ENCODE results near the gene TMEM59L. TPM values are rescaled to one million over a fixed set of nuclear protein-coding genes. Genes with fewer than 3 reads are reported as not detected.

Gene TMEM59L
- total RNA-seq, 2 experiments from 2014 or later = 0.25 to 0.27 TPM

DNA sequence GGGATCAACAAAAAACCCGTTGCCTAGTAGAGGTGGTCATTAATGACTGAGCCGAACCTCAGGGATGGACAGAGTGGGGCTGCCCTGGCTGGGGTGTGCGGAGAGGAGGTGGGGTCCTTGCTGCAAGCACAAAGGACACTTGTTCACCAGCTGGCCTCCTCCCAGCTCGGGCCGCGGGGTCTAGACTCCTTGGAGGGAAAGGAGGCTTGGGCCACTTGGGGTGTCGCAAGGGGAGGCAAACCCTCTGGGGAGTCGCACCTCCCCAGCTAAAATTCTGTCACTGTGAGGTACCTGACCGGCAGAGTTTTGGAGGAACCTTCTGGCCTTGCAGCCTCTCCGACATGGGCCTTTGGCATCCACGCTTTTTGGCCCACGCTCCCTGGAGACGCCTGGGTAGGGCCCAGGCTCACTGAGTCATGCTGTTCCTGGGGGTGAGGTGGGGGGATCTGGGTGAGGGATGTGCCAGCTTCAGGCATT lies 32.4 kb downstream of the TMEM59L start:
- no peak for ATAC-seq (ENCODE audit: poor library complexity)

DNA sequence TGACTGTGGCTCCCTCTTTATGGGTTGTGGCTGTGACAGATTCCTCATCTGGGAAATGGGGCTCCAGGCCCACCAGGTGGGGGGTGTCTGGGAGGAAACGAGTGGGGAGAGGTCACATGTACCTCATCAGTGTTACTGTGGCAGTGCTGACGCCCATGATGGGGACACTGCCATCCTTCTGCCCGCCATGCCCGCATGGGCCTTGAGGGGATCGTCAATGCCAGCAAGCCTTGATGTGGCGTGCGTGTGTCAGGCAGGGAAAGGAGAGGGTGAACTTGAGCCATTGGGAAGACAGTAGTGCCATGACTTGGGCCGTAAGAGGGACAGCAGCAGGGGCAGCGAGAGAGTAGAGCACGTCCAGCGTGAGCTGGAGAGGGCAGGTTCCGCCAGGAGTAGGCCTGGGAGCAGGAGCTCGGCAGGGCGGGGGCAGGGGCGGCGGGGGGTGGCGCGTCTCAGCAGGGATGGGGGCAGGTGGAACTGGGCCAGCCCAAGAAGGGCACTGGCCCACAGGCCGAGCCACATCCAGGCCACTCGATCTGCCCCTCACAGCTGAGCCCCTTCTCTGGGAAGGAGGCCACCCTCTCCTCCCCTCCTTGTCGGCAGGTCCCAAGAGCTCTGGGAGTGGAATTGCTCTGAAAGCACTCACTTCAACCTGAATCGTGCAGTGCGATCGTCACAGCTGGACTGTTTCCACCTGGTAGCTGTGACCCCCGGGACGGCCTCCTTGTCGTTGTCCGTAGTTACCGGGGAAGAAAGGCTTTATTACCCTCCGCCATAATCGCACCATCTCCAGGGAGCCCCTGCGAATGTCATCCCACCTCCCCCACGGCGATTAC lies 34.1 kb downstream of the TMEM59L start:
- CTCF ChIA-PET = no interaction called here
- no peaks in the 10 kb centered on the region for H3K9me3 ChIP-seq (ENCODE audit: control insufficient read depth in 1 of 2, insufficient read depth in 1 of 2, low read length in 2 of 2)
- Mint-ChIP-seq H3K36me3 (ENCODE audit: low read depth) (no peaks in the 10 kb centered on the region), H3K4me1 (ENCODE audit: low read depth) (peaks cover 28% of the 10 kb centered on the region), H3K9me3 (no peaks in the 10 kb centered on the region), H3K4me3 (no peak overlapping the region), H3K27ac (no peak overlapping the region), H3K27me3 (no peaks in the 10 kb centered on the region)
- H3K36me3 ChIP-seq (ENCODE audit: insufficient read depth, low read length) = peaks cover 7% of the 10 kb centered on the region
- DNase-seq = no peak
- intact Hi-C loops (cut with DNase I, micrococcal nuclease) = no loop called here
- POLR2A ChIA-PET = no interaction called here
- TF ChIP-seq, protein P1, sequence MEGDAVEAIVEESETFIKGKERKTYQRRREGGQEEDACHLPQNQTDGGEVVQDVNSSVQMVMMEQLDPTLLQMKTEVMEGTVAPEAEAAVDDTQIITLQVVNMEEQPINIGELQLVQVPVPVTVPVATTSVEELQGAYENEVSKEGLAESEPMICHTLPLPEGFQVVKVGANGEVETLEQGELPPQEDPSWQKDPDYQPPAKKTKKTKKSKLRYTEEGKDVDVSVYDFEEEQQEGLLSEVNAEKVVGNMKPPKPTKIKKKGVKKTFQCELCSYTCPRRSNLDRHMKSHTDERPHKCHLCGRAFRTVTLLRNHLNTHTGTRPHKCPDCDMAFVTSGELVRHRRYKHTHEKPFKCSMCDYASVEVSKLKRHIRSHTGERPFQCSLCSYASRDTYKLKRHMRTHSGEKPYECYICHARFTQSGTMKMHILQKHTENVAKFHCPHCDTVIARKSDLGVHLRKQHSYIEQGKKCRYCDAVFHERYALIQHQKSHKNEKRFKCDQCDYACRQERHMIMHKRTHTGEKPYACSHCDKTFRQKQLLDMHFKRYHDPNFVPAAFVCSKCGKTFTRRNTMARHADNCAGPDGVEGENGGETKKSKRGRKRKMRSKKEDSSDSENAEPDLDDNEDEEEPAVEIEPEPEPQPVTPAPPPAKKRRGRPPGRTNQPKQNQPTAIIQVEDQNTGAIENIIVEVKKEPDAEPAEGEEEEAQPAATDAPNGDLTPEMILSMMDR (IDR thresholded peaks at IDR 0.05) = no peak
- no peaks in the 10 kb centered on the region for H3K27me3 ChIP-seq (ENCODE audit: control insufficient read depth in 1 of 2, insufficient read depth in 2 of 2, low read length in 2 of 2)
- no peak overlapping the region for H3K4me3 ChIP-seq (ENCODE audit: low read length)
- H3K4me1 ChIP-seq (ENCODE audit: insufficient read depth, low read length) = peaks cover 10% of the 10 kb centered on the region
- H3K27ac ChIP-seq (ENCODE audit: low read depth in 1 of 2, low read length in 2 of 2) = no peak overlapping the region
- no peak for ATAC-seq (ENCODE audit: poor library complexity)

More for the DNA sequence above, 32.4 kb downstream of the TMEM59L start:
- peaks cover 10% of the 10 kb centered on the region for H3K4me1 ChIP-seq (ENCODE audit: insufficient read depth, low read length)
- no peaks in the 10 kb centered on the region for H3K9me3 Mint-ChIP-seq
- no peaks in the 10 kb centered on the region for H3K9me3 ChIP-seq (ENCODE audit: control insufficient read depth in 1 of 2, insufficient read depth in 1 of 2, low read length in 2 of 2)
- TF ChIP-seq, protein P1 (IDR thresholded peaks at IDR 0.05) = no peak
- no peaks in the 10 kb centered on the region for H3K27me3 Mint-ChIP-seq
- DNase-seq = no peak
- H3K36me3 Mint-ChIP-seq (ENCODE audit: low read depth) = no peaks in the 10 kb centered on the region
- ChIA-PET POLR2A (no interaction called here), CTCF (no interaction called here)
- H3K36me3 ChIP-seq (ENCODE audit: insufficient read depth, low read length) = peaks cover 7% of the 10 kb centered on the region
- intact Hi-C loops (cut with DNase I, micrococcal nuclease) = no loop called here
- H3K4me1 Mint-ChIP-seq (ENCODE audit: low read depth) = peaks cover 26% of the 10 kb centered on the region
- H3K4me3 Mint-ChIP-seq = no peak overlapping the region
- no peak overlapping the region for H3K27ac ChIP-seq (ENCODE audit: low read depth in 1 of 2, low read length in 2 of 2)
- H3K27ac Mint-ChIP-seq = no peak overlapping the region
- H3K4me3 ChIP-seq (ENCODE audit: low read length) = no peak overlapping the region
- H3K27me3 ChIP-seq (ENCODE audit: control insufficient read depth in 1 of 2, insufficient read depth in 2 of 2, low read length in 2 of 2) = no peaks in the 10 kb centered on the region

GRCh38 chr19:18647371-18647767 lies 34.7 kb downstream of the TMEM59L start:
- Histone ChIP-seq H3K9me3 (ENCODE audit: control insufficient read depth in 1 of 2, insufficient read depth in 1 of 2, low read length in 2 of 2) (no peaks in the 10 kb centered on the region), H3K4me1 (ENCODE audit: insufficient read depth, low read length) (peaks cover 10% of the 10 kb centered on the region), H3K27ac (ENCODE audit: low read depth in 1 of 2, low read length in 2 of 2) (no peak overlapping the region), H3K27me3 (ENCODE audit: control insufficient read depth in 1 of 2, insufficient read depth in 2 of 2, low read length in 2 of 2) (no peaks in the 10 kb centered on the region), H3K4me3 (ENCODE audit: low read length) (no peak overlapping the region), H3K36me3 (ENCODE audit: insufficient read depth, low read length) (peaks cover 7% of the 10 kb centered on the region)
- CTCF ChIA-PET = no interaction called here
- Mint-ChIP-seq H3K4me1 (ENCODE audit: low read depth) (peaks cover 28% of the 10 kb centered on the region), H3K27ac (no peak overlapping the region), H3K4me3 (no peak overlapping the region), H3K36me3 (ENCODE audit: low read depth) (no peaks in the 10 kb centered on the region), H3K27me3 (no peaks in the 10 kb centered on the region), H3K9me3 (no peaks in the 10 kb centered on the region)
- no peak for DNase-seq
- intact Hi-C loops (cut with DNase I, micrococcal nuclease) = no loop called here
- POLR2A ChIA-PET = no interaction called here
- TF ChIP-seq, protein P1 (IDR thresholded peaks at IDR 0.05) = no peak
- ATAC-seq (ENCODE audit: poor library complexity) = no peak

Data from CD4-positive, alpha-beta T cell (primary cell).